Thyroid gland (tissue), 4 donors: ENCODE results near the gene PRM1. TPM values are rescaled to one million over a fixed set of nuclear protein-coding genes. Genes with fewer than 3 reads are reported as not detected.
A peak's percentile ranks its signal among the peaks of the same experiment; 100 is the strongest.
"Not testable (repeated sequence)": the region's sequence is repeated elsewhere in the genome, so short reads cannot be mapped to it uniquely, and the experiment has no call there.

Source experiments
- DNase-seq, 2 donors: peaks; one replicate each; pipeline ENCODE4 v3.0.0-alpha.2; 2019
- H3K27ac ChIP-seq, 3 donors: fragments of 200-600 bp; sonication (generic); 1 replicate in 2 of 3; 2 replicates in 1 of 3; pipeline ENCODE4 v1.5.1; 2016 to 2019; ENCODE audit warnings: mild to moderate bottlenecking in 1 of 3, moderate library complexity in 1 of 3
- H3K27me3 ChIP-seq: fragments of 200-600 bp; sonication (generic); one replicate; pipeline ENCODE4 v1.5.1; 2019
- H3K36me3 ChIP-seq, 2 donors: fragments of 200-600 bp; sonication (generic); one replicate each; pipeline ENCODE4 v1.5.1; 2016 to 2019
- H3K4me1 ChIP-seq, 2 donors: fragments of 200-600 bp; sonication (generic); one replicate each; pipeline ENCODE4 v1.5.1; 2017 to 2019
- H3K4me3 ChIP-seq, 3 donors: fragments of 200-600 bp; sonication (generic); replicated peaks in 1 of 3; 1 replicate in 2 of 3; 2 replicates in 1 of 3; pipeline ENCODE4 v1.5.1; 2016; ENCODE audit warnings: mild to moderate bottlenecking in 1 of 3
- H3K9me3 ChIP-seq: fragments of 200-600 bp; sonication (generic); one replicate; pipeline ENCODE4 v1.5.1; 2017
- POLR2A ChIP-seq, 2 donors: fragments of 450-650 bp; IDR thresholded peaks; one replicate each; pipeline ENCODE4 v1.6.1; 2017; ENCODE audit warnings: antibody characterized with exemption in 2 of 2, mild to moderate bottlenecking in 2 of 2, moderate library complexity in 1 of 2
- WGBS, 2 donors: methylation state at CpG; one replicate each; pipeline ENCODE4 v1.1.5; 2017; 5-methylcytosine and 5-hydroxymethylcytosine counted together
- intact Hi-C: fragments of 100-400 bp; cut with DNase I; formaldehyde crosslinking; loops from one replicate; pipeline ENCODE4 v1.15.1; 2023
- total RNA-seq, 4 donors: library from RNA; depleted of rRNA; stranded (reverse); fragments of >200 nt; gene quantifications; one replicate each; pipeline ENCODE4 v1.2.3, GENCODE V29; 2016
- TF ChIP-seq, protein P1 (sequence below), 6 experiments: fragments of 200-600 bp in 3 of 6; fragments of 450-650 bp in 3 of 6; sonication (generic) in 3 of 6; IDR thresholded peaks; one replicate each; pipeline ENCODE4 v1.5.1; 2016 to 2019; ENCODE audit warnings: antibody characterized with exemption in 6 of 6, mild to moderate bottlenecking in 2 of 6, inconsistent platforms in 1 of 6, moderate library complexity in 1 of 6

PRM1 gene
- total RNA-seq, 4 donors from 2014 or later: 13.7 to 335 TPM; not detected in 2

DNA sequence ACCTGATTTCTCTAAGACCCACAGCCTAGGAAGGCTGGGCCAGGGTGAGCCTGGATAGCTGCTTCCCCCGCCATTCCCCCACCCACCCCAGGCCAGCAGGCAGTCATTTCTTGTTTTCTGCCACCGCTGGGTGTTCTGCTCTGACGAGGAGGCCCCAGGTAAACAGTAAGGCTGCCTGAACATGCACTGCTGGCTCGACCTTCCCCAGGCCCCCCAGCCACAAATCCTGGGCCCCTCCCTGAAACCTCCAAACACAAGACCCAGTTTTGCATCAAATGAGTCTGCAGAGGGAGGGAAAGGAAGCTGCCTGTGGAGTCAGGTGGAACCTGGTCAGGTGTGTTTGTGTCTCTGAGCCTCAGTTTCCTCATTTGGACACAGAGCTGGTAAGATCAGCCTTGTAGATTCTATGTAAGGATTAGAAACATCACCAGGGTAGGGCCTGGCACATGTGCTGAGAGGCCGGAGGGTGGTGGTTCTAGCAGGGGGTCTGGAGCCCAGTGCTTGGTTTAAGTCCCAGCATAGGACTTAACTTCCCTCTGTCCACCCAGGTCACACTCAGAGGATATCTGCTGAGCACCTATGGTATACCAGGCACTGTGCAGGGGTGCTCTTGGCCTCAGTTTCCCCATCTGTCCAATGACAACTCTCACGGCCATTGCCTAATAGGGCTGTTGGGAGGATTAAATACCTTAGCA, 18.9 kb upstream of the PRM1 start:
- no peaks in the 10 kb centered on the region for H3K36me3 ChIP-seq
- no peaks in the 10 kb centered on the region for H3K9me3 ChIP-seq
- WGBS, 2 donors: 74 to 86% methylated on average over 5 to 6 of the region's 6 CpGs
- no peak overlapping the region for H3K27ac ChIP-seq
- DNase-seq: no peak
- H3K27me3 ChIP-seq: no peaks in the 10 kb centered on the region
- peaks cover 22 to 36% of the 10 kb centered on the region in 2 donors for H3K4me1 ChIP-seq
- H3K4me3 ChIP-seq: no peak overlapping the region
- no peak for TF ChIP-seq POLR2A (IDR thresholded peaks at IDR 0.05)
- TF ChIP-seq, protein P1, sequence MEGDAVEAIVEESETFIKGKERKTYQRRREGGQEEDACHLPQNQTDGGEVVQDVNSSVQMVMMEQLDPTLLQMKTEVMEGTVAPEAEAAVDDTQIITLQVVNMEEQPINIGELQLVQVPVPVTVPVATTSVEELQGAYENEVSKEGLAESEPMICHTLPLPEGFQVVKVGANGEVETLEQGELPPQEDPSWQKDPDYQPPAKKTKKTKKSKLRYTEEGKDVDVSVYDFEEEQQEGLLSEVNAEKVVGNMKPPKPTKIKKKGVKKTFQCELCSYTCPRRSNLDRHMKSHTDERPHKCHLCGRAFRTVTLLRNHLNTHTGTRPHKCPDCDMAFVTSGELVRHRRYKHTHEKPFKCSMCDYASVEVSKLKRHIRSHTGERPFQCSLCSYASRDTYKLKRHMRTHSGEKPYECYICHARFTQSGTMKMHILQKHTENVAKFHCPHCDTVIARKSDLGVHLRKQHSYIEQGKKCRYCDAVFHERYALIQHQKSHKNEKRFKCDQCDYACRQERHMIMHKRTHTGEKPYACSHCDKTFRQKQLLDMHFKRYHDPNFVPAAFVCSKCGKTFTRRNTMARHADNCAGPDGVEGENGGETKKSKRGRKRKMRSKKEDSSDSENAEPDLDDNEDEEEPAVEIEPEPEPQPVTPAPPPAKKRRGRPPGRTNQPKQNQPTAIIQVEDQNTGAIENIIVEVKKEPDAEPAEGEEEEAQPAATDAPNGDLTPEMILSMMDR (IDR thresholded peaks at IDR 0.05): no peak
- intact Hi-C loops: no loop called here

DNA sequence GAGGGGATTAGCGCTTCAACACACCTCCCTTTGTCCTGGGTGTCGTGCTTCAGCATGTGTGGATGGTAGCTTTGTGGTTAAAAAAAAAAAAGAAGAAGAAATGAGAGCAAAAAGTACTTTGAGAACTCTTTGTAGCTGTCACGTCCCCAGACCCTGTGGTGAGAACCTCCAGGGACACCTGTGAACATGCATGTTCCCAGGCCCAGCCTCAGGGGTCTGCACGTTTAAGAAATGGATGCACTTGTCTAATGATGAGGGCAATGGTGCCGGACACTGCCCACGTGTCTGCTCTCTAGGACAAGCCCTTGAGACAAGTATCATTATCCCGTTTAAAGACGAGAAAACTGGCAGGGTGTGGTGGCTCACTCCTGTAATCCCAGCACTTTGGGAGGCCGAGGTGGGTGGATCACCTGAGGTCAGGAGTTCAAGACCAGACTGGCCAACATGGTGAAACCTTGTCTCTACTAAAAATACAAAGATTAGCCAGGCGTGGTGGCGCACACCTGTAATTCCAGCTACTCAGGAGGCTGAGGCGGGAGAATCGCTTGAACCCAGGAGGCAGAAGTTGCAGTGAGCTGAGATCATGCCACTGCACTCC, 17.9 kb upstream of the PRM1 start:
- DNase-seq, H3K9me3 ChIP-seq, H3K27ac ChIP-seq, H3K4me3 ChIP-seq, H3K27me3 ChIP-seq, intact Hi-C loops, H3K36me3 ChIP-seq: not testable (repeated sequence)
- peaks cover 21 to 32% of the 10 kb centered on the region in 2 donors for H3K4me1 ChIP-seq
- WGBS, 2 donors: 76 to 78% methylated on average over 13 of the region's 13 CpGs

DNA sequence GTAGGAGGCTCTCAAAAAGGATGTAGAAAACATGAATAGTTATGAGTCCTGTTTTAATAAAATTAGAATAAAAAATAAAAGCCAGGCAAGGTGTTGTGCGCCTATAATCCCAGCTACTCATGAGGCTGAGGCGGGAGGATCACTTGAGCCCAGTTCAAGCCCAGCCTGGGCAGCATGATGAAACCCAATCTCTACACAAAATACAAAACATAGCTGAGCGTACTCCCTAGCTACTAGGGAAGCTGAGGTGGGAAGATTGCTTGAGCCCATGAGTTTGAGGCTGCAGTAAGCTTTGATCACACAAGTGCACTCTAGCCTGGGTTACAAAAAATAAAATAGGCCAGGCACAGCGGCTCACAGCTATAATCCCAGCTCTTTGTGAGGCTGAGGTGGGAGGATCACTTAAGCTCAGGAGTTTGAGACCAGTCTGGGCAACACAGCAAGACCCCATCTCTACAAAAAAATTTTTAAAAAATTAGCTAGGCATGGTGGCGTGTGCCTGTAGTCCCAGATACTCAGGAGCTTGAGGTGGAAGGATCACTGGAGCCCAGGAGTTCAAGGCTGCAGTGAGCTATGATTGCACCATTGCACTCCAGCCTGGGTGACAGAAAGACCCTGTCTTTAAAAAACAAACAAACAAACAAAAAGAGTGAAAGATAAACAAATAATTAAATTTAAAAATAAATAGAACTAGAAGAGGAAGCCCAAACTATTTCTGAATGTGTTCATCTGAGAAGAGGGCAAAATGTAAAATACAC, 17.2 kb upstream of the PRM1 start:
- TF ChIP-seq, protein P1 (IDR thresholded peaks at IDR 0.05): no peak
- TF ChIP-seq POLR2A (IDR thresholded peaks at IDR 0.05): no peak
- Histone ChIP-seq H3K4me1 (peaks cover 14 to 27% of the 10 kb centered on the region in 2 donors), H3K36me3 (no peaks in the 10 kb centered on the region), H3K27ac (peak overlapping the region in 2 of 3 donors; percentile 55 to 64), H3K4me3 (no peak overlapping the region), H3K27me3 (no peaks in the 10 kb centered on the region), H3K9me3 (no peaks in the 10 kb centered on the region)
- DNase-seq: no peak
- 78 to 93% methylated on average over 5 of the region's 5 CpGs for WGBS, 2 donors
- intact Hi-C loops: no loop called here

DNA sequence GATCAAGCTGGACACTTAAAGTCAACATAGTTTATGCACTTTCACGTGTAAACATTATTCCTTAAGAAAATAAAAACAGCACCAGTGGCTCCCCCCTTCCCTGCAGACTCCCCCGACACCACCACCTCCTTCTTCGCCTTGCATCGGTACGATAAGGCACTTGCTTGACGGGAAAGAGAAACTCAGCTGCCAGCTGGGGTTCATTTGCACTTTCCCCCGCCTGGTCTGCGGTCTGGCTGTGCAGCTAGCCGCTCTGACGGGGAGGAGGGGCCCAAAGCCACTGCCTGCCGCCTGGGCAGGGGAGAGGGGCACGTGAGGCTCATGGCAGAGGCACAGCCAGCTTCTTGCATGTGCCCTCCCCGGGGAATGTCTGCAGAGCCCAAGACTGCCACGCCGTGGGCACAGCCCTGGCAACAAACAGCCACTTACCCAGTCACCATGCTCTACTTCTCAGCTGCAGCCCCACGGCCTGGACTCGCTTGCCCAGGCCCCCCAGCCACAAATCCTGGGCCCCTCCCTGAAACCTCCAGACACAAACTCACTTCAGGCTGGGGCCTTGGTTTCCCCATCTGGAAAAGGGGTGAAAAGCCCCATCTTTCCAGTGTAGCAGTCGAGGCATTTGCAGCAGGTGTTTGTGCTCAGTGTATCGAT, 16.5 kb upstream of the PRM1 start:
- intact Hi-C loops: no loop called here
- H3K9me3 ChIP-seq: no peaks in the 10 kb centered on the region
- no peaks in the 10 kb centered on the region for H3K27me3 ChIP-seq
- no peaks in the 10 kb centered on the region for H3K36me3 ChIP-seq
- H3K27ac ChIP-seq: peak overlapping the region; percentile 9 to 64 (median 55)
- DNase-seq: peak; percentile 92 to 95
- no peak overlapping the region for H3K4me3 ChIP-seq
- H3K4me1 ChIP-seq: peaks cover 7 to 20% of the 10 kb centered on the region in 2 donors
- TF ChIP-seq, protein P1 (IDR thresholded peaks at IDR 0.05): peak in 3 of 6 experiments; percentile 28 to 34 (median 29)
- peak in 1 of 2 donors; percentile 22 for TF ChIP-seq POLR2A (IDR thresholded peaks at IDR 0.05)
- WGBS, 2 donors: 13 to 19% methylated on average over 10 to 19 of the region's 19 CpGs

DNA sequence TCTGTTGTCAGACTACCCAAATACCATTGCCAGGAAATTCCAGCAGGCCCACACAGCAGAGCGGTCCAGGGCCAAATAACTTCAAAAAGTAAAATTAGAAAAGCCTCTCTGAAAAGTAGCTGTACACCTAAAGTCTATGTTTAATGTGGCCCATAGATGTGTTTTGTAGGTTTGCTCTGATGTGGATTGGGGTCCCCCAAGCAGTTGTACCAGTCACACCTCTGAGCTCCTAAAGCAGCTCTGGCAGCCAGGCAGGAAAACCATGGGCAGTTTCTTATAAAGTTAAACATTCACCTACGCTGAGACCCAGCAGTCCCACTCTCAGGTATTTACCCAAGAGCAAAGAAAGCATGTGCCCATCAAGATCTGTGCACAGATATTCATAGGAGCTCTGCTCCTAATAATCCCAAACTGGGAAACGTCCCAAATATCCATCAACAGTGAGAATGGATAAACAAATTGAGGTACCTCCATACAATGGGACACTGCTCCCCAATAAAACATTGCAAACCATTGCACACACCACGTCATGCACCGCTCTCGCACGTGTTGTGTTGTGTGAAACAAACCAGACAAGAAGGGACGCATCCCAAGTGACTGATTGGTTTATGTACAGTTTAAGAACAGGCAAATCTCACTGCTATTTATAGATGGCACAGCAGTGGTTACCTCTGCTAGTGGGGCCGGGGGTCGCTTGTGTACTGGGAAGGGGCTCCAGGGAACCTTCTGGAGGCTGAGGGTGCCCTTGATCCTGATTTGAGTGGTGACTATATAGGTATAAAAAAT, 15.8 kb upstream of the PRM1 start:
- no peak overlapping the region for H3K4me3 ChIP-seq
- TF ChIP-seq POLR2A (IDR thresholded peaks at IDR 0.05): no peak
- TF ChIP-seq, protein P1 (IDR thresholded peaks at IDR 0.05): no peak
- H3K27me3 ChIP-seq: no peaks in the 10 kb centered on the region
- H3K9me3 ChIP-seq: no peaks in the 10 kb centered on the region
- DNase-seq: no peak
- H3K4me1 ChIP-seq: peaks cover 3 to 14% of the 10 kb centered on the region in 2 donors
- WGBS, 2 donors: 79 to 82% methylated on average over 9 of the region's 10 CpGs
- intact Hi-C loops: no loop called here
- no peaks in the 10 kb centered on the region for H3K36me3 ChIP-seq
- peak overlapping the region; percentile 9 to 64 (median 55) for H3K27ac ChIP-seq
